IMR-90 (cell line): Measurements from ENCODE around the gene CFAP206. TPM values are rescaled to one million over a fixed set of nuclear protein-coding genes. Genes with fewer than 3 reads are reported as not detected.

ENCODE experiments used
- ATAC-seq: fragments of 200-7000 bp; cut with Tn5 transposase; 2 replicates; pipeline ENCODE4 v1.9.1; 2020; ENCODE audit warnings: low read depth, mild to moderate bottlenecking, moderate library complexity
- BruUV-seq: library from RNA; stranded (reverse); fragments of 400-500 nt; replicated peaks from 2 replicates; lab custom pipeline; 2021; lab: Mats Ljungman, UMichigan
- CTCF ChIA-PET: fragments of 300-600 bp; formaldehyde crosslinking; extraction: SDS; loops from one replicate; lab custom pipeline; 2021; ENCODE audit warnings: antibody characterized with exemption; lab: Yijun Ruan, JAX
- POLR2A ChIA-PET: fragments of 300-600 bp; sonication (Branson Sonifier 250); formaldehyde crosslinking; loops from one replicate; lab custom pipeline; 2022; ENCODE audit warnings: antibody characterized with exemption; ENCODE audit not compliant: unreplicated experiment; lab: Charles Lee
- DNase-seq: peaks from one replicate; pipeline ENCODE4 v3.0.0; 2013
- H2AFZ ChIP-seq: replicated peaks from 2 replicates; pipeline ENCODE3; 2013; ENCODE audit warnings: low read length, mild to moderate bottlenecking; ENCODE audit not compliant: poor library complexity
- H2AK5ac ChIP-seq: 2 replicates; pipeline ENCODE4 v1.6.1; 2013; ENCODE audit warnings: low read depth, low read length, inconsistent platforms
- H2AK9ac ChIP-seq: replicated peaks from 2 replicates; pipeline ENCODE3; 2013; ENCODE audit warnings: mild to moderate bottlenecking, low read depth, low read length, moderate library complexity; ENCODE audit not compliant: poor library complexity
- H2BK120ac ChIP-seq: 2 replicates; pipeline ENCODE4 v1.6.1; 2013; ENCODE audit warnings: low read depth, low read length, inconsistent platforms
- H2BK15ac ChIP-seq: 3 replicates; pipeline ENCODE4 v1.6.1; 2013; ENCODE audit warnings: low read depth, low read length, inconsistent platforms
- H2BK20ac ChIP-seq: 2 replicates; pipeline ENCODE4 v1.6.1; 2013; ENCODE audit warnings: low read depth, mild to moderate bottlenecking, inconsistent platforms, low read length, moderate library complexity
- H2BK5ac ChIP-seq: 2 replicates; pipeline ENCODE4 v1.6.1; 2013; ENCODE audit warnings: mild to moderate bottlenecking, low read depth, low read length, inconsistent platforms; ENCODE audit not compliant: poor library complexity, severe bottlenecking
- H3K14ac ChIP-seq: replicated peaks from 2 replicates; pipeline ENCODE4 v1.6.1; 2013; ENCODE audit warnings: low read depth, low read length, inconsistent platforms
- H3K18ac ChIP-seq: 2 replicates; pipeline ENCODE4 v1.6.1; 2013; ENCODE audit warnings: low read depth, low read length, control low read depth
- H3K23ac ChIP-seq: 2 replicates; pipeline ENCODE4 v1.6.1; 2013; ENCODE audit warnings: low read depth, low read length, inconsistent platforms
- H3K27ac ChIP-seq: 2 replicates; pipeline ENCODE4 v1.5.1; 2013; ENCODE audit warnings: mild to moderate bottlenecking, control low read depth, low read length; ENCODE audit not compliant: insufficient read depth
- H3K27me3 ChIP-seq: 2 replicates; pipeline ENCODE4 v1.6.1; 2013; ENCODE audit warnings: low read length; ENCODE audit not compliant: control insufficient read depth, insufficient read depth
- H3K36me3 ChIP-seq: 2 replicates; pipeline ENCODE4 v1.6.1; 2013; ENCODE audit warnings: low read length, mixed read lengths; ENCODE audit not compliant: control insufficient read depth, insufficient read depth
- H3K4ac ChIP-seq: 2 replicates; pipeline ENCODE4 v1.6.1; 2013; ENCODE audit warnings: low read depth, low read length, inconsistent platforms
- H3K4me1 ChIP-seq: 2 replicates; pipeline ENCODE4 v1.6.1; 2013; ENCODE audit warnings: low read length, mixed read lengths; ENCODE audit not compliant: control insufficient read depth, insufficient read depth
- H3K4me2 ChIP-seq: 2 replicates; pipeline ENCODE4 v1.6.1; 2013; ENCODE audit warnings: low read depth, mild to moderate bottlenecking, control low read depth, low read length, moderate library complexity
- H3K4me3 ChIP-seq: 2 replicates; pipeline ENCODE4 v1.5.1; 2013; ENCODE audit warnings: low read depth, mild to moderate bottlenecking, control low read depth, low read length, moderate library complexity; ENCODE audit not compliant: insufficient read depth
- H3K56ac ChIP-seq: 2 replicates; pipeline ENCODE4 v1.6.1; 2013; ENCODE audit warnings: low read length, inconsistent platforms; ENCODE audit not compliant: insufficient read depth; ENCODE audit errors: extremely low read depth
- H3K79me1 ChIP-seq, 2 experiments: 2 replicates each; pipeline ENCODE4 v1.6.1; 2013; ENCODE audit warnings: low read length in 2 of 2, inconsistent platforms in 1 of 2, low read depth in 1 of 2
- H3K9ac ChIP-seq: 2 replicates; pipeline ENCODE4 v1.6.1; 2013; ENCODE audit warnings: low read depth, low read length, control low read depth
- H3K9me1 ChIP-seq: 2 replicates; pipeline ENCODE4 v1.6.1; 2013; ENCODE audit warnings: low read length, inconsistent platforms; ENCODE audit not compliant: insufficient read depth
- H3K9me3 ChIP-seq: 2 replicates; pipeline ENCODE4 v1.6.1; 2013; ENCODE audit warnings: low read length; ENCODE audit not compliant: control insufficient read depth, insufficient read depth
- H4K20me1 ChIP-seq: 2 replicates; pipeline ENCODE4 v1.6.1; 2013; ENCODE audit warnings: low read length, inconsistent platforms; ENCODE audit not compliant: insufficient read depth
- H4K5ac ChIP-seq: 2 replicates; pipeline ENCODE4 v1.6.1; 2013; ENCODE audit warnings: mild to moderate bottlenecking, low read depth, low read length, control low read depth
- H4K8ac ChIP-seq, 2 experiments: 2 replicates each; pipeline ENCODE4 v1.6.1; 2013; ENCODE audit warnings: low read depth in 2 of 2, low read length in 2 of 2, control low read depth in 1 of 2, inconsistent platforms in 1 of 2
- H4K91ac ChIP-seq: 2 replicates; pipeline ENCODE4 v1.6.1; 2013; ENCODE audit warnings: low read depth, low read length, inconsistent platforms; ENCODE audit not compliant: insufficient read depth
- BHLHE40 ChIP-seq: fragments of 150-350 bp; IDR thresholded peaks from 2 replicates; pipeline ENCODE4 v1.6.1; 2016; ENCODE audit warnings: mild to moderate bottlenecking, low read depth, low read length
- CEBPB ChIP-seq: IDR thresholded peaks from 2 replicates; pipeline ENCODE4 v1.6.1; 2012; ENCODE audit warnings: low read depth, low read length, improper control_type of control experiment
- FOS ChIP-seq: fragments of 150-350 bp; IDR thresholded peaks from 2 replicates; pipeline ENCODE4 v1.6.1; 2016; ENCODE audit warnings: low read depth, low read length
- MXI1 ChIP-seq: IDR thresholded peaks from 2 replicates; pipeline ENCODE4 v1.6.1; 2012; ENCODE audit warnings: low read depth, mild to moderate bottlenecking, low read length, moderate library complexity, borderline replicate concordance
- NFE2L2 ChIP-seq: fragments of 150-350 bp; IDR thresholded peaks from 2 replicates; pipeline ENCODE4 v1.6.1; 2016; ENCODE audit warnings: low read depth, mild to moderate bottlenecking, low read length
- RAD21 ChIP-seq: IDR thresholded peaks from 2 replicates; pipeline ENCODE4 v1.6.1; 2012; ENCODE audit warnings: low read length, improper control_type of control experiment
- SMC3 ChIP-seq: fragments of 150-350 bp; IDR thresholded peaks from 2 replicates; pipeline ENCODE4 v1.6.1; 2016; ENCODE audit warnings: low read depth, mild to moderate bottlenecking, antibody characterized with exemption, low read length, moderate library complexity
- WGBS, 2 experiments: methylation state at CpG; one replicate each; pipeline versions ENCODE4 v1.1.5 to v1.1.7; 2013; ENCODE audit warnings: missing lambda C conversion rate in 2 of 2; ENCODE audit not compliant: insufficient read length in 1 of 2; ENCODE audit errors: extremely low coverage in 2 of 2; 5-methylcytosine and 5-hydroxymethylcytosine counted together
- dilution Hi-C: fragments of 300-500 bp; cut with HindIII; formaldehyde crosslinking; loops from one replicate; pipeline ENCODE4 v1.14.3; 2018; ENCODE audit warnings: low sequenced_read_pairs; ENCODE audit not compliant: unreplicated experiment
- in situ Hi-C: fragments of 300-500 bp; cut with MboI; formaldehyde crosslinking; loops from 3 replicates; pipeline ENCODE4 v1.14.3; 2019; ENCODE audit warnings: low sequenced_read_pairs, inconsistent platforms, mixed read lengths
- intact Hi-C: fragments of 100-400 bp; cut with micrococcal nuclease; formaldehyde crosslinking; loops from 2 replicates; pipeline ENCODE4 v1.10.0; 2022
- polyA plus RNA-seq, 3 experiments: library from polyadenylated mRNA; depleted of rRNA; stranded (reverse); fragments of >200 nt; gene quantifications; 2 replicates each; pipeline ENCODE4 v1.2.3, GENCODE V29; 2012; ENCODE audit warnings: low replicate concordance in 1 of 3
- total RNA-seq: library from RNA; depleted of rRNA; stranded (reverse); fragments of >200 nt; gene quantifications from 2 replicates; pipeline ENCODE4 v1.2.3, GENCODE V29; 2012

Gene CFAP206
- total and polyA plus RNA-seq, 2 of the 4 experiments (the other 2 are of a cell fraction), result under 0.01 to 0.09 TPM

DNA sequence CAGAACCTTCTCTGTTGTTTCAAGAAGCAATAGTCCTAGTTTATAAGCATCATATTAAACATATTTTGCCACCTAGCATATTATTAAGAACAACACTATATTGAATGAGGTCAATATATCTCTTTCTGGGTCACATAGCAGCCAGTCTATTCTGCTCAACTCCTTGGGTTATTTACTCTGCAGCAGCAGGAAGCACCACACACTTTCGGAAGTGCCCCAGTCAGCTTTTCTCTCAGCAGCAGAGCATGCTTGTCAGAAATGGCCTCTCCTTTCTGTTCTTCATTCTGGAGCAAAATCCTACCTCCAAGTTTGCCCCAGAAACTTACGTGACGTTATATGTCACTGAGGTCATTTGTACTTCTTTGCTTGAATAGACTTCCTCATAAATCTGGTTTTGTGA is 22.7 kb downstream of the CFAP206 start:
- intact Hi-C loops, result no loop called here
- H2AK9ac ChIP-seq, result no peak overlapping the region
- no peak overlapping the region for H3K14ac ChIP-seq
- H2BK5ac ChIP-seq, result no peak overlapping the region
- H3K4me1 ChIP-seq, result no peaks in the 10 kb centered on the region
- CTCF ChIA-PET, result no interaction called here
- H4K91ac ChIP-seq, result no peak overlapping the region
- ATAC-seq (no peak), DNase-seq (no peak)
- TF ChIP-seq MXI1, result no peak
- TF ChIP-seq RAD21, result no peak
- TF ChIP-seq NFE2L2, result no peak
- TF ChIP-seq CEBPB, result no peak
- TF ChIP-seq SMC3, result no peak
- no peak for TF ChIP-seq BHLHE40
- TF ChIP-seq FOS, result no peak
- H2BK120ac ChIP-seq, result no peak overlapping the region
- dilution Hi-C loops, result no loop called here
- no peak overlapping the region for H2AFZ ChIP-seq
- no peak overlapping the region for H4K5ac ChIP-seq
- POLR2A ChIA-PET, result no interaction called here
- H2AK5ac ChIP-seq, result no peak overlapping the region
- no TSS peak for BruUV-seq
- H3K79me1 ChIP-seq, result no peaks in the 10 kb centered on the region
- no peak overlapping the region for H2BK20ac ChIP-seq
- H3K9me1 ChIP-seq, result no peaks in the 10 kb centered on the region
- no peaks in the 10 kb centered on the region for H3K27me3 ChIP-seq
- no peak overlapping the region for H3K4ac ChIP-seq
- no peak overlapping the region for H3K18ac ChIP-seq
- no peaks in the 10 kb centered on the region for H4K20me1 ChIP-seq
- no peak overlapping the region for H3K4me2 ChIP-seq
- no peak overlapping the region for H3K56ac ChIP-seq
- in situ Hi-C loops, result no loop called here
- H2BK15ac ChIP-seq, result no peak overlapping the region
- no CpG with 5 or more reads among the region's 3 CpGs for WGBS, 2 experiments
- no peaks in the 10 kb centered on the region for H3K36me3 ChIP-seq
- H3K9ac ChIP-seq, result no peak overlapping the region
- no peak overlapping the region for H4K8ac ChIP-seq
- no peaks in the 10 kb centered on the region for H3K9me3 ChIP-seq
- H3K4me3 ChIP-seq, result no peak overlapping the region
- no peak overlapping the region for H3K23ac ChIP-seq
- H3K27ac ChIP-seq, result no peak overlapping the region
